LNCaP clone FGC (cell line): ENCODE results near the gene CHI3L1.

ENCODE experiments used
- DNase-seq: peaks from one replicate; pipeline ENCODE4 v3.0.0-alpha.2; 2011; ENCODE audit warnings: low read depth
- H3K4me3 ChIP-seq: 2 replicates; pipeline ENCODE4 v1.5.1; 2011; ENCODE audit warnings: mild to moderate bottlenecking, low read depth, low read length, control low read depth
- TF ChIP-seq, protein P1 (sequence below): IDR thresholded peaks from 2 replicates; pipeline ENCODE4 v1.5.1; 2012; ENCODE audit warnings: mild to moderate bottlenecking; ENCODE audit not compliant: control insufficient read depth, insufficient read depth; ENCODE audit errors: extremely low read depth

The CHI3L1 gene

DNA sequence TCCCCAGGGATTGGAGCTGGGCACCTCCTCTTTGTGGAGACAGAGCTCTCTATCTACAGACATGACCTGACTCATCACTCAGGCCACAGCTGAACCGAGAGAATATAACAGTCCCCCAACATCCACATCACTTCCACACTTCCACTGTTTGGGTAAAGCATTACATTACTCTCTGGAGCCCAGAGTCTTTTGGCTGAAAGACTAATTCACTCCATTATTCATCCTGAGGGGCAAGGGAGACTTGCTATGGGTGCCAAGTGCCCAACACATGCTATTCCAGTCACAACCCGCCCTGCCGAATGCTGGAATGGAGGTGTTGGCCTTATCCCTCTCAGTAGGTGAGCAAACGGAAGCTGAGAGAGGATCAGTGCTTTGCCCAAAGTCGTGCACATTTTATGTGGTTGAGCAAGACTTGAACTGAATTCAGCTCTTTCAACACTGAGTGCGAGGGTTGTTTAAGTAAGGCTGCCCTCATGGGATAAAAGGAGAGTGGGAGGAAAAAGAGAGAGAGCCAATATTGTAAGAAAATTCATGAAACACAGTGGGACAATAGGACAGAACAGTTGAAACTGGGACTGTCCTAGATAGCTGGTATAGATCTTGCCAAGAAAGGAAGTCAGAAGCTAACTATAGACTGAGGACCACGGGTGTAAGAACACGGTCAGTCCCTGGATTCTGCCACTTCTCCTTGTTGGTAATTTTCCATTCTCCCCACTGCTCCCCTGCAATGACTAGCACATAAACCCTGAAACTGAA, 13.5 kb upstream of the CHI3L1 start:
- TF ChIP-seq, protein P1, sequence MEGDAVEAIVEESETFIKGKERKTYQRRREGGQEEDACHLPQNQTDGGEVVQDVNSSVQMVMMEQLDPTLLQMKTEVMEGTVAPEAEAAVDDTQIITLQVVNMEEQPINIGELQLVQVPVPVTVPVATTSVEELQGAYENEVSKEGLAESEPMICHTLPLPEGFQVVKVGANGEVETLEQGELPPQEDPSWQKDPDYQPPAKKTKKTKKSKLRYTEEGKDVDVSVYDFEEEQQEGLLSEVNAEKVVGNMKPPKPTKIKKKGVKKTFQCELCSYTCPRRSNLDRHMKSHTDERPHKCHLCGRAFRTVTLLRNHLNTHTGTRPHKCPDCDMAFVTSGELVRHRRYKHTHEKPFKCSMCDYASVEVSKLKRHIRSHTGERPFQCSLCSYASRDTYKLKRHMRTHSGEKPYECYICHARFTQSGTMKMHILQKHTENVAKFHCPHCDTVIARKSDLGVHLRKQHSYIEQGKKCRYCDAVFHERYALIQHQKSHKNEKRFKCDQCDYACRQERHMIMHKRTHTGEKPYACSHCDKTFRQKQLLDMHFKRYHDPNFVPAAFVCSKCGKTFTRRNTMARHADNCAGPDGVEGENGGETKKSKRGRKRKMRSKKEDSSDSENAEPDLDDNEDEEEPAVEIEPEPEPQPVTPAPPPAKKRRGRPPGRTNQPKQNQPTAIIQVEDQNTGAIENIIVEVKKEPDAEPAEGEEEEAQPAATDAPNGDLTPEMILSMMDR: no peak
- H3K4me3 ChIP-seq: no peak overlapping the region
- no peak for DNase-seq

DNA sequence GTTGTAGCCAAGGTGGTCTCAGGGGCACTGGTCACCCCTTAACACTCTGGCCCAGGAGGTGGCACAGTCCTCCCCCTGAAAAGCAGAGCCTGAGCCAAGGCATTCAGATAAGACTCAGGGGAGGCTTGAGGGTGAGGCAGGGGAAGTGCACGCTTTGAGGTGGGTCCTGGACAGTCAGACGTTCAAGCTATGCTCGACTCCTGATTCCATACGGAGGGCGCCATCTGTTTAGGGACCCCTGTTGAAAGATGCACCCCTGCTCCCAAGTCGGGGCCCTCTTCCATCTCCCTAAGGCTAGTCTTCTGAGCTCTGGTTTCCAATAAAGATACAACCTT, 12.9 kb upstream of the CHI3L1 start:
- H3K4me3 ChIP-seq: no peak overlapping the region
- DNase-seq: no peak
- TF ChIP-seq, protein P1: no peak

DNA sequence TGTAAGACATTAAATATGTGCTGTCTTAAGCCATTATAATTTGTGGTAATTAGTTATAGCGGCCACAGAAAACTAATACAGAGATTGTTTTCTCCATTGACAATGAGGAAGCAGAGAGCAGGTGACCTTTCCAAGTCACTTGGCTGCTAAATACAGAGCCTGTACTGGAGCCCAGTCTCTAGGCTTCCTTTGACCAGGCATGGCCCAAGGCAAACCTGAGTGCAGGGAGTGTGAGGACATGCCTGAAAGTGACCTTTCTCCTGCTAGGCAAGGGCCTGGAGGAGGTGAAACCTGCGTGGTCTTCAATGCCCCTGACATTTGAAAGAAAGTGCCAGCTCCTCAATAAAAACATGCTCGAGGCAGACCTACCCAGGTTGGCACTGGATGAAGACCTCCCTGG, 12.5 kb upstream of the CHI3L1 start:
- no peak overlapping the region for H3K4me3 ChIP-seq
- TF ChIP-seq, protein P1: no peak
- no peak for DNase-seq

DNA sequence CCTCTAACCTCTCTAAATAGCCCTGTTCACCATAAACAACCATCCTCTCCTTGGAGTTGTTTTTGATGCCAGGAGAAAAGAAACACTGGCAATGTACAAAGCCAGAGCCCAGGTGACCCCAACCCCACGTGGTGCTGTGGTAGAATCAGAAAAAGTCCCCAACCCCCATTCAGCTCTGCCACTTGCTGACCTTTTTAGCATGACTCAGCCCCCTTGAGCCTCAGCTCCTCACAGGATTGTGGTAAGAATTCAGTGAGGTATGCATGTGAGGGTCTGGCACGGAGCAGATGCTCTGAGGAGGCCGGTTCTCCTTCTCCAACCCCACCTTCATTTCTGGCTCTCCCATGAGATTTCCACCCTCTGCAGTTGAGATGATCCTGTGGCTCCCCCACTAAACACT, 11.1 kb upstream of the CHI3L1 start:
- H3K4me3 ChIP-seq: no peak overlapping the region
- DNase-seq: no peak
- TF ChIP-seq, protein P1: no peak

DNA sequence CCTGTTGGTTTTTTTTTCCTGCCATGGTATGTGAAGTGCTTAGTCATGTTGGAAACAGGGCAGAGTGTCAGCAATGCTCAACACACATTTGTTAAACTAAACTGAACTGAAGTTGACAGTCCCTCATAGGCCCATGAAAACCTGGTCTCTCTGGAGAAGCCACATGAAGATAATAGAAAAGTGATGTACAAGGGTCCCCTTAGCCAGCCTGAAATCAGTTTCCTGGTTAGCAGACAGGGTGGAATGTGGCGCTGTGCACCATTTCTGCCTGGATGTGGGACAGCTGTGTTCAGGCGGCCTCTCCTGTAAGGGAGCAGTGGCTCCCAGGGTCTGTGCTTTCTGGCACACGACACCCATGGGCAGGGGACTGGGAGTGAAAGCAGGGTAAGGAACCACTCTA, 9.9 kb upstream of the CHI3L1 start:
- DNase-seq: no peak
- H3K4me3 ChIP-seq: no peak overlapping the region
- TF ChIP-seq, protein P1: no peak

DNA sequence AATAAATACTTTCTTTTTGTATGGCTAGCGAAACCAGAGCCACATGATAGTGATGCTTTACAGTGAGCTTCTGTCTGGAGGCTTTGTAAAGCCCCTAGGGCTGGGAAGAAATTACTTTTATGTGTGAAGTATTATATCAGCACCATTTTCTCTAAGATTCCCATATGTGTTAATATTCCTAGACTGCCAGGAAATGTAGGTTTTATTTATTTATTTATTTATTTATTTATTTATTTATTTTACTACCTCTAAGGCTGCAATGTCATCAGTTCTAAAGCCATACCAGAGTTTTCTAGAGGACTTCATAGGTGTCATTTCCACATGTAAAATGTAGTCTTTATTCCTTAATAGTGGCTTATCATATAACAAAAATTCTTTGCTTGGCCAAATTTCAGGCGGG, 4.4 kb upstream of the CHI3L1 start:
- TF ChIP-seq, protein P1: no peak
- H3K4me3 ChIP-seq: no peak overlapping the region
- DNase-seq: no peak

DNA sequence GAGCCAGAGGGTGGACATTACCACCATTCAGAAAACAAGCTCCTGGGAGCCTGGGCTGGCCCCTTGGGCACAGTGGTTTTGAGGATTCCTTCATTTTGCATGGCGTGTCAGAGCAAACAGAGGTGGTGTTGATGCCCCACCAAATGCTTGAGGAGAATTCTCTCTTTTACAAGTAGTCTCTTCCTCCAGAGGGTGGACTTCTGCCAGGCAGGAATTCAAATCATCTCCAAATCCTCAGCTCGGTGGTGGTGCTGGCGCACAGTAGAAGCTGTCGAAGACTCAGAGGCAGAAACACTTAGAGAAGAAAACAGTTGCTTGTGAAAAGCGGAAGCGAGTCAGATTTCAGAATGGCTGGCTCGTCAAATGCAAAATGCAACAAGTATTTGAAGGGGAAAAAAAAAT, 3.4 kb upstream of the CHI3L1 start:
- no peak overlapping the region for H3K4me3 ChIP-seq
- no peak for DNase-seq
- TF ChIP-seq, protein P1: no peak
